Colonic mucosa (tissue), 4 donors: ENCODE results near the gene GPC5. TPM values are rescaled to one million over a fixed set of nuclear protein-coding genes. Genes with fewer than 3 reads are reported as not detected.

Source experiments
- DNase-seq: peaks from one replicate; pipeline ENCODE4 v3.0.0-alpha.2; 2020
- H3K27ac ChIP-seq: fragments of 200-600 bp; one replicate; pipeline ENCODE4 v1.8.0; 2021
- H3K27me3 ChIP-seq: fragments of 200-600 bp; one replicate; pipeline ENCODE4 v1.8.0; 2021
- H3K36me3 ChIP-seq: fragments of 200-600 bp; one replicate; pipeline ENCODE4 v1.8.0; 2021
- H3K4me1 ChIP-seq: fragments of 200-600 bp; one replicate; pipeline ENCODE4 v1.8.0; 2021; ENCODE audit warnings: mild to moderate bottlenecking
- H3K4me3 ChIP-seq: fragments of 200-600 bp; one replicate; pipeline ENCODE4 v1.8.0; 2021
- H3K9ac ChIP-seq, 2 donors: one replicate each; pipeline ENCODE4 v1.7.0; 2013; ENCODE audit warnings: control low read depth in 2 of 2, low read depth in 2 of 2, low read length in 2 of 2
- H3K9me3 ChIP-seq: fragments of 200-600 bp; one replicate; pipeline ENCODE4 v1.8.0; 2021
- CTCF ChIP-seq: fragments of 200-600 bp; IDR thresholded peaks from one replicate; pipeline ENCODE4 v1.8.0; 2022; ENCODE audit warnings: antibody characterized with exemption, mild to moderate bottlenecking
- intact Hi-C: fragments of 100-400 bp; cut with DNase I; formaldehyde crosslinking; loops from one replicate; pipeline ENCODE4 v1.14.1; 2022
- total RNA-seq, 2 donors: library from RNA; stranded (reverse); fragmentation: NEBNext Ultra II Directional in 1 of 2; extraction: Animal tissue kit (Norgen Biotek cat#: 25700) in 1 of 2; gene quantifications; one replicate each; pipeline ENCODE4 v1.2.1, GENCODE V29; 2021
- donor health status: healthy.
- donor health status: DM: no; HTN: no; CAD: no.
- donor health status: DM: no; HTN: no; CAD: no.

GPC5 gene
- total RNA-seq, 2 donors from 2014 or later = 0.42 TPM; not detected in 1

GRCh38 chr13:91537376-91537775 lies 139.0 kb downstream of the GPC5 start:
- intact Hi-C loops = no loop called here
- Histone ChIP-seq H3K36me3 (no peaks in the 10 kb centered on the region), H3K9me3 (no peaks in the 10 kb centered on the region), H3K4me3 (no peak overlapping the region), H3K9ac (no peak overlapping the region), H3K27ac (no peak overlapping the region), H3K4me1 (no peaks in the 10 kb centered on the region), H3K27me3 (no peaks in the 10 kb centered on the region)
- DNase-seq = no peak
- no peak for TF ChIP-seq CTCF

- Histone ChIP-seq H3K9me3 (no peaks in the 10 kb centered on the region), H3K4me1 (no peaks in the 10 kb centered on the region), H3K4me3 (no peak overlapping the region), H3K27ac (peak overlapping the region; percentile 66), H3K27me3 (no peaks in the 10 kb centered on the region), H3K9ac (no peak overlapping the region), H3K36me3 (no peaks in the 10 kb centered on the region)
- no peak for TF ChIP-seq CTCF
- intact Hi-C loops = no loop called here
- no peak for DNase-seq
Measured at GRCh38 chr13:91539286-91540157, 141.1 kb downstream of the GPC5 start.

- H3K27me3 ChIP-seq = no peaks in the 10 kb centered on the region
- H3K36me3 ChIP-seq = no peaks in the 10 kb centered on the region
- H3K4me3 ChIP-seq = no peak overlapping the region
- H3K4me1 ChIP-seq = no peaks in the 10 kb centered on the region
- H3K27ac ChIP-seq = peak overlapping the region; percentile 66
- TF ChIP-seq CTCF = no peak
- no peak overlapping the region for H3K9ac ChIP-seq
- no peaks in the 10 kb centered on the region for H3K9me3 ChIP-seq
- intact Hi-C loops = no loop called here
- no peak for DNase-seq
Measured at GRCh38 chr13:91540158-91540736, 141.8 kb downstream of the GPC5 start.

- Histone ChIP-seq H3K36me3 (no peaks in the 10 kb centered on the region), H3K4me3 (no peak overlapping the region), H3K4me1 (no peaks in the 10 kb centered on the region), H3K27ac (no peak overlapping the region), H3K9ac (no peak overlapping the region), H3K9me3 (no peaks in the 10 kb centered on the region), H3K27me3 (no peaks in the 10 kb centered on the region)
- TF ChIP-seq CTCF = no peak
- intact Hi-C loops = no loop called here
- no peak for DNase-seq
Measured at GRCh38 chr13:91544723-91545122, 146.3 kb downstream of the GPC5 start.

GRCh38 chr13:91546900-91547299 lies 148.5 kb downstream of the GPC5 start:
- H3K4me1 ChIP-seq = no peaks in the 10 kb centered on the region
- no peak overlapping the region for H3K9ac ChIP-seq
- H3K27ac ChIP-seq = no peak overlapping the region
- intact Hi-C loops = no loop called here
- H3K36me3 ChIP-seq = no peaks in the 10 kb centered on the region
- DNase-seq = no peak
- no peaks in the 10 kb centered on the region for H3K27me3 ChIP-seq
- no peak for TF ChIP-seq CTCF
- no peaks in the 10 kb centered on the region for H3K9me3 ChIP-seq
- H3K4me3 ChIP-seq = no peak overlapping the region
